ENCODE data around the gene TFAP2A. TPM values are rescaled to one million over a fixed set of nuclear protein-coding genes. Genes with fewer than 3 reads are reported as not detected.
A peak's percentile ranks its signal among the peaks of the same experiment; 100 is the strongest.

TFAP2A gene
- total RNA-seq, 1 experiment from 2014 or later, result 0.42 TPM

GRCh38 chr6:10359581-10359980, 55.3 kb downstream of the TFAP2A start (continued):
- TF ChIP-seq NFE2L1 (CRISPR knock-in tag; IDR thresholded peaks at IDR 0.05) (no peak), EMX1 (CRISPR knock-in tag; IDR thresholded peaks at IDR 0.05) (no peak)

- peaks cover 8% of the 10 kb centered on the region for H3K9me3 Mint-ChIP-seq
- CTCF ChIA-PET, result no interaction called here
- H3K27me3 Mint-ChIP-seq (ENCODE audit: low read depth), result no peaks in the 10 kb centered on the region
- POLR2A ChIA-PET, result interaction anchor here (0.5 kb wide), 1 partner anchor 33 kb away, joined by 3 read pairs; no protein-coding TSS in a partner anchor
- H3K4me3 Mint-ChIP-seq, result no peak overlapping the region
- H3K27ac Mint-ChIP-seq, result no peak overlapping the region
- TF ChIP-seq GTF2I (CRISPR knock-in tag; conservative IDR thresholded peaks at IDR 0.05) (no peak), TEAD1 (CRISPR knock-in tag; IDR thresholded peaks at IDR 0.05) (no peak), STAT6 (CRISPR knock-in tag; conservative IDR thresholded peaks at IDR 0.05; ENCODE audit: low read depth) (no peak), IRF2 (CRISPR knock-in tag; IDR thresholded peaks at IDR 0.05; ENCODE audit: borderline replicate concordance, low read depth) (no peak), AR (CRISPR knock-in tag; IDR thresholded peaks at IDR 0.05) (no peak)
- DNase-seq (ENCODE audit: low spot score) (no peak), ATAC-seq (no peak)
- no peaks in the 10 kb centered on the region for H3K4me1 Mint-ChIP-seq
- H3K36me3 Mint-ChIP-seq, result no peaks in the 10 kb centered on the region
These were observed 59.7 kb downstream of the TFAP2A start for GRCh38 chr6:10355115-10355702.

GRCh38 chr6:10351791-10352190, 63.1 kb downstream of the TFAP2A start:
- DNase-seq (ENCODE audit: low spot score) (no peak), ATAC-seq (peak; percentile 56; the same call in 1 of the 2 replicates)
- H3K36me3 Mint-ChIP-seq, result no peaks in the 10 kb centered on the region
- H3K27ac Mint-ChIP-seq, result no peak overlapping the region
- ChIA-PET POLR2A (no interaction called here), CTCF (interaction anchor here (0.6 kb wide), 1 partner anchor 114 kb away, joined by 3 read pairs; no protein-coding TSS in a partner anchor)
- peaks cover 15% of the 10 kb centered on the region for H3K9me3 Mint-ChIP-seq
- H3K27me3 Mint-ChIP-seq (ENCODE audit: low read depth), result no peaks in the 10 kb centered on the region; the same call in 1 of the 2 replicates
- no peaks in the 10 kb centered on the region for H3K4me1 Mint-ChIP-seq
- no peak overlapping the region for H3K4me3 Mint-ChIP-seq
- no peak for TF ChIP-seq RORB (CRISPR knock-in tag; IDR thresholded peaks at IDR 0.05)
- no peak for TF ChIP-seq TCF7 (CRISPR knock-in tag; IDR thresholded peaks at IDR 0.05; ENCODE audit: low read depth)
- no peak for TF ChIP-seq SOX15 (CRISPR knock-in tag; IDR thresholded peaks at IDR 0.05)
- no peak for TF ChIP-seq ZNF317 (CRISPR knock-in tag; IDR thresholded peaks at IDR 0.05; ENCODE audit: borderline replicate concordance, low read depth)
- TF ChIP-seq SMAD3 (CRISPR knock-in tag; IDR thresholded peaks at IDR 0.05; ENCODE audit: borderline replicate concordance), result no peak
- TF ChIP-seq ATF1 (CRISPR knock-in tag; IDR thresholded peaks at IDR 0.05), result no peak
- TF ChIP-seq GTF2I (CRISPR knock-in tag; conservative IDR thresholded peaks at IDR 0.05), result no peak
- TF ChIP-seq AR (CRISPR knock-in tag; IDR thresholded peaks at IDR 0.05), result no peak
- no peak for TF ChIP-seq MAX (CRISPR knock-in tag; IDR thresholded peaks at IDR 0.05)
- no peak for TF ChIP-seq TEAD1 (CRISPR knock-in tag; IDR thresholded peaks at IDR 0.05)
- TF ChIP-seq FOXJ3 (CRISPR knock-in tag; IDR thresholded peaks at IDR 0.05; ENCODE audit: borderline replicate concordance), result no peak
- TF ChIP-seq STAT6 (CRISPR knock-in tag; conservative IDR thresholded peaks at IDR 0.05; ENCODE audit: low read depth), result no peak
- TF ChIP-seq USF1 (CRISPR knock-in tag; IDR thresholded peaks at IDR 0.05), result no peak
- no peak for TF ChIP-seq ZNF425 (CRISPR knock-in tag; conservative IDR thresholded peaks at IDR 0.05)

Measured in WTC11 (cell line).